ENCODE results near the gene GRIP2. TPM values are rescaled to one million over a fixed set of nuclear protein-coding genes. Genes with fewer than 3 reads are reported as not detected.
A peak's percentile ranks its signal among the peaks of the same experiment; 100 is the strongest.

The GRIP2 gene
- polyA plus RNA-seq, 1 donor from 2014 or later: 8.6 TPM

DNA sequence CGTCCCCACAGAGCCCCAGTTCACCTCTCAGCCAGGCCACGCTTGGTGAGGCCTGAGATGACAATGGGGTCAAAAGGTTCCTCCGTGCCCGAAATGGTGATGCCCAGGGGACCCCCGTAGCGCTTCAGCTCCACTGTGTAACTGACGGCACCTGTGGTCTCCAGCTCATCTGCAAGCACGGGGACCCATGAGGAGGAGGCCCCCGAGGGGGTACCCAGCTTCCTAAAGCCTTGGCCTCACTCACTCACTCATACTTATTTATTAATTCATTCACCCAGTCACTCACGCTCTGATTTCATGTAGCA is 30.4 kb downstream of the GRIP2 start:
- TF ChIP-seq TAF1 (IDR thresholded peaks at IDR 0.05; ENCODE audit: low read depth) (no peak), EP300 (conservative IDR thresholded peaks at IDR 0.05; ENCODE audit: poor library complexity, severe bottlenecking) (no peak), POLR2AphosphoS5 (IDR thresholded peaks at IDR 0.05) (no peak), MXI1 (conservative IDR thresholded peaks at IDR 0.05; ENCODE audit: poor library complexity, severe bottlenecking) (no peak), SMC3 (conservative IDR thresholded peaks at IDR 0.05; ENCODE audit: poor library complexity) (no peak), EZH2 (IDR thresholded peaks at IDR 0.05; ENCODE audit: borderline replicate concordance, insufficient read depth, low read length, poor library complexity, severe bottlenecking) (no peak), RAD21 (conservative IDR thresholded peaks at IDR 0.05) (no peak)
- TF ChIP-seq, protein P1, sequence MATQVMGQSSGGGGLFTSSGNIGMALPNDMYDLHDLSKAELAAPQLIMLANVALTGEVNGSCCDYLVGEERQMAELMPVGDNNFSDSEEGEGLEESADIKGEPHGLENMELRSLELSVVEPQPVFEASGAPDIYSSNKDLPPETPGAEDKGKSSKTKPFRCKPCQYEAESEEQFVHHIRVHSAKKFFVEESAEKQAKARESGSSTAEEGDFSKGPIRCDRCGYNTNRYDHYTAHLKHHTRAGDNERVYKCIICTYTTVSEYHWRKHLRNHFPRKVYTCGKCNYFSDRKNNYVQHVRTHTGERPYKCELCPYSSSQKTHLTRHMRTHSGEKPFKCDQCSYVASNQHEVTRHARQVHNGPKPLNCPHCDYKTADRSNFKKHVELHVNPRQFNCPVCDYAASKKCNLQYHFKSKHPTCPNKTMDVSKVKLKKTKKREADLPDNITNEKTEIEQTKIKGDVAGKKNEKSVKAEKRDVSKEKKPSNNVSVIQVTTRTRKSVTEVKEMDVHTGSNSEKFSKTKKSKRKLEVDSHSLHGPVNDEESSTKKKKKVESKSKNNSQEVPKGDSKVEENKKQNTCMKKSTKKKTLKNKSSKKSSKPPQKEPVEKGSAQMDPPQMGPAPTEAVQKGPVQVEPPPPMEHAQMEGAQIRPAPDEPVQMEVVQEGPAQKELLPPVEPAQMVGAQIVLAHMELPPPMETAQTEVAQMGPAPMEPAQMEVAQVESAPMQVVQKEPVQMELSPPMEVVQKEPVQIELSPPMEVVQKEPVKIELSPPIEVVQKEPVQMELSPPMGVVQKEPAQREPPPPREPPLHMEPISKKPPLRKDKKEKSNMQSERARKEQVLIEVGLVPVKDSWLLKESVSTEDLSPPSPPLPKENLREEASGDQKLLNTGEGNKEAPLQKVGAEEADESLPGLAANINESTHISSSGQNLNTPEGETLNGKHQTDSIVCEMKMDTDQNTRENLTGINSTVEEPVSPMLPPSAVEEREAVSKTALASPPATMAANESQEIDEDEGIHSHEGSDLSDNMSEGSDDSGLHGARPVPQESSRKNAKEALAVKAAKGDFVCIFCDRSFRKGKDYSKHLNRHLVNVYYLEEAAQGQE (IDR thresholded peaks at IDR 0.05; ENCODE audit: borderline replicate concordance): no peak
- TF ChIP-seq, protein P2, sequence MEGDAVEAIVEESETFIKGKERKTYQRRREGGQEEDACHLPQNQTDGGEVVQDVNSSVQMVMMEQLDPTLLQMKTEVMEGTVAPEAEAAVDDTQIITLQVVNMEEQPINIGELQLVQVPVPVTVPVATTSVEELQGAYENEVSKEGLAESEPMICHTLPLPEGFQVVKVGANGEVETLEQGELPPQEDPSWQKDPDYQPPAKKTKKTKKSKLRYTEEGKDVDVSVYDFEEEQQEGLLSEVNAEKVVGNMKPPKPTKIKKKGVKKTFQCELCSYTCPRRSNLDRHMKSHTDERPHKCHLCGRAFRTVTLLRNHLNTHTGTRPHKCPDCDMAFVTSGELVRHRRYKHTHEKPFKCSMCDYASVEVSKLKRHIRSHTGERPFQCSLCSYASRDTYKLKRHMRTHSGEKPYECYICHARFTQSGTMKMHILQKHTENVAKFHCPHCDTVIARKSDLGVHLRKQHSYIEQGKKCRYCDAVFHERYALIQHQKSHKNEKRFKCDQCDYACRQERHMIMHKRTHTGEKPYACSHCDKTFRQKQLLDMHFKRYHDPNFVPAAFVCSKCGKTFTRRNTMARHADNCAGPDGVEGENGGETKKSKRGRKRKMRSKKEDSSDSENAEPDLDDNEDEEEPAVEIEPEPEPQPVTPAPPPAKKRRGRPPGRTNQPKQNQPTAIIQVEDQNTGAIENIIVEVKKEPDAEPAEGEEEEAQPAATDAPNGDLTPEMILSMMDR (IDR thresholded peaks at IDR 0.05; ENCODE audit: poor library complexity, severe bottlenecking): no peak
- Histone ChIP-seq H3K79me2 (replicated peaks; ENCODE audit: insufficient read depth, low read length) (no peaks in the 10 kb centered on the region), H3K27me3 (ENCODE audit: insufficient read depth, low read depth, low read length) (no peaks in the 10 kb centered on the region), H3K9me3 (ENCODE audit: low read length) (no peaks in the 10 kb centered on the region), H3K4me3 (ENCODE audit: low read length) (no peak overlapping the region), H3K4me2 (ENCODE audit: low read length) (no peak overlapping the region), H3K36me3 (ENCODE audit: insufficient read depth, low read length) (no peaks in the 10 kb centered on the region), H2AFZ (ENCODE audit: low read depth, low read length) (no peak overlapping the region), H3K9me2 (ENCODE audit: insufficient read depth, low read length) (no peaks in the 10 kb centered on the region), H4K20me1 (ENCODE audit: insufficient read depth) (no peaks in the 10 kb centered on the region), H3F3A (ENCODE audit: insufficient read depth, low read length, poor library complexity, severe bottlenecking) (no peaks in the 10 kb centered on the region), H3K9ac (ENCODE audit: low read length) (no peak overlapping the region), H3K27ac (ENCODE audit: low read length) (no peak overlapping the region)

DNA sequence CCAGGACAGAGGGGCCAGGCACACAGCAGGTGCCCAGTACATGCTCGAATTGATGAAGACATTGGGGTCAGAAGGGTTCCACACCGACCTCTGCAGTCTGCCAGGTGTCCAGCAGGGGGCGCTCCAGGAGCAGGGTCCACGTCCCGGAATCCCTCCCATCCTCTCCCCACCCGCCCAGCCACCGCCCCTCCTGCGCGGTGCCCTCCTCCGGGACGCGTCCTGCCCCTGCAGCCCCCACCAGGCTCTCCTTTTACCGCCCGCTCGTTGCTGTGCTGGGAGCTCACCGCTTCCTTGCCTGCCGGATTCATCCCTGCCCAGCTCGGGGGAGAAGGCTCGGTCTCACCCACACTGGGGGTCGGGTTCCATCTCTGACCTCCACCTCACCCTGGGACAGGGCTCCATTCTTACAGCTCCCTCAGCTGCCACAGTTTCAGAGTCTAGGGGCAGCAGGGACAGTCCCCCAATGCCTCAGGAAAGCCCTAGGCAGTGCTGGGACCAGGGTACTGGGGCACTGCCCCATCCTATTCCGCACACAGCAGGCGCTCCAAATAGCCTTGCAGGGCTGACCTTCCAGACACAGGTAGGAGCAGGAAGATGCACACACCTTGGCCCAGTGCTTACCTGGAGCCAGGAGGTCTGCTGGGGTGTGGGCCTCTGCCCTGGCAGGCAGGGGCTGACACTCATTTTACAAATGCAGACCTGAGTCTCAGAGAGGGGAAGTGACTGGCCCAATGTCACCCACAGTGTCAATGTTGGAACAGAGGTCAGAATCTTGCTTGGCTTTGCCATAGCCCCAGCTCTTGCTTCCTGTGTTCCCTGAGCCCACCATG is 31.0 kb downstream of the GRIP2 start:
- TF ChIP-seq EZH2 (IDR thresholded peaks at IDR 0.05; ENCODE audit: borderline replicate concordance, insufficient read depth, low read length, poor library complexity, severe bottlenecking): no peak
- no peak for TF ChIP-seq EP300 (conservative IDR thresholded peaks at IDR 0.05; ENCODE audit: poor library complexity, severe bottlenecking)
- no peak for TF ChIP-seq POLR2AphosphoS5 (IDR thresholded peaks at IDR 0.05)
- TF ChIP-seq, protein P2 (IDR thresholded peaks at IDR 0.05; ENCODE audit: poor library complexity, severe bottlenecking): peak; percentile 85
- no peak for TF ChIP-seq MXI1 (conservative IDR thresholded peaks at IDR 0.05; ENCODE audit: poor library complexity, severe bottlenecking)
- TF ChIP-seq TAF1 (IDR thresholded peaks at IDR 0.05; ENCODE audit: low read depth): no peak
- peak; percentile 89 for TF ChIP-seq SMC3 (conservative IDR thresholded peaks at IDR 0.05; ENCODE audit: poor library complexity)
- peak; percentile 87 for TF ChIP-seq RAD21 (conservative IDR thresholded peaks at IDR 0.05)
- TF ChIP-seq, protein P1 (IDR thresholded peaks at IDR 0.05; ENCODE audit: borderline replicate concordance): no peak
- peak overlapping the region; percentile 51 for H2AFZ ChIP-seq (ENCODE audit: low read depth, low read length)
- no peaks in the 10 kb centered on the region for H3K9me2 ChIP-seq (ENCODE audit: insufficient read depth, low read length)
- H3K4me3 ChIP-seq (ENCODE audit: low read length): peak overlapping the region; percentile 59
- H3K27me3 ChIP-seq (ENCODE audit: insufficient read depth, low read depth, low read length): no peaks in the 10 kb centered on the region
- H3K9me3 ChIP-seq (ENCODE audit: low read length): no peaks in the 10 kb centered on the region
- no peaks in the 10 kb centered on the region for H3K79me2 ChIP-seq (replicated peaks; ENCODE audit: insufficient read depth, low read length)
- H3K9ac ChIP-seq (ENCODE audit: low read length): peak overlapping the region; percentile 59
- no peak overlapping the region for H3K27ac ChIP-seq (ENCODE audit: low read length)
- no peaks in the 10 kb centered on the region for H3F3A ChIP-seq (ENCODE audit: insufficient read depth, low read length, poor library complexity, severe bottlenecking)
- H3K36me3 ChIP-seq (ENCODE audit: insufficient read depth, low read length): no peaks in the 10 kb centered on the region
- H3K4me2 ChIP-seq (ENCODE audit: low read length): no peak overlapping the region
- no peaks in the 10 kb centered on the region for H4K20me1 ChIP-seq (ENCODE audit: insufficient read depth)
